HepG2 (cell line): ENCODE results near the gene SIRPA. TPM values are rescaled to one million over a fixed set of nuclear protein-coding genes. Genes with fewer than 3 reads are reported as not detected.
A peak's percentile ranks its signal among the peaks of the same experiment; 100 is the strongest.

Experiments used
- ADNP ChIP-seq: sonication (generic); formaldehyde crosslinking; IDR thresholded peaks from 2 replicates; pipeline ENCODE4 v1.4.0; 2020; ENCODE audit warnings: missing genetic modification reagents
- HMGXB3 ChIP-seq: sonication (generic); formaldehyde crosslinking; IDR thresholded peaks from 2 replicates; pipeline ENCODE4 v1.4.0; 2020; ENCODE audit warnings: missing genetic modification reagents, borderline replicate concordance
- IKZF4 ChIP-seq: sonication (generic); formaldehyde crosslinking; IDR thresholded peaks from 2 replicates; pipeline ENCODE4 v1.5.1; 2020; ENCODE audit warnings: borderline replicate concordance, mild to moderate bottlenecking, low read depth, missing genetic modification reagents; ENCODE audit errors: not compliant biosample characterization
- IRX3 ChIP-seq: sonication (generic); formaldehyde crosslinking; IDR thresholded peaks from 2 replicates; pipeline ENCODE4 v1.8.1; 2023; ENCODE audit warnings: mild to moderate bottlenecking, low read depth, missing genetic modification reagents, borderline replicate concordance
- NPAS2 ChIP-seq: sonication (generic); formaldehyde crosslinking; IDR thresholded peaks from 2 replicates; pipeline ENCODE4 v1.8.0; 2022; ENCODE audit warnings: mild to moderate bottlenecking, missing genetic modification reagents, borderline replicate concordance
- PLSCR1 ChIP-seq: sonication (generic); formaldehyde crosslinking; IDR thresholded peaks from 2 replicates; pipeline ENCODE4 v1.5.0; 2020; ENCODE audit warnings: missing genetic modification reagents, mild to moderate bottlenecking, borderline replicate concordance
- SMAD9 ChIP-seq: sonication (generic); formaldehyde crosslinking; IDR thresholded peaks from 2 replicates; pipeline ENCODE4 v1.5.1; 2020; ENCODE audit warnings: mild to moderate bottlenecking, missing genetic modification reagents
- SRSF9 ChIP-seq: fragments of 200-400 bp; formaldehyde crosslinking; IDR thresholded peaks from 2 replicates; pipeline ENCODE4 v1.6.1; 2018; ENCODE audit warnings: borderline replicate concordance, mild to moderate bottlenecking, low read depth, low read length; ENCODE audit not compliant: insufficient read depth, poor library complexity, severe bottlenecking
- TARDBP ChIP-seq: sonication (generic); formaldehyde crosslinking; IDR thresholded peaks from 2 replicates; pipeline ENCODE4 v1.8.0; 2022; ENCODE audit warnings: mild to moderate bottlenecking, missing genetic modification reagents
- TEF ChIP-seq: sonication (generic); formaldehyde crosslinking; IDR thresholded peaks from 2 replicates; pipeline ENCODE4 v1.5.0; 2020; ENCODE audit warnings: missing genetic modification reagents
- ZBTB7A ChIP-seq: sonication (generic); formaldehyde crosslinking; IDR thresholded peaks from 2 replicates; pipeline ENCODE4 v1.8.0; 2022; ENCODE audit warnings: mild to moderate bottlenecking, missing genetic modification reagents
- ZFP91 ChIP-seq: sonication (generic); formaldehyde crosslinking; IDR thresholded peaks from 2 replicates; pipeline ENCODE4 v1.9.0; 2022; ENCODE audit warnings: missing genetic modification reagents, mild to moderate bottlenecking, borderline replicate concordance
- ZNF354B ChIP-seq: sonication (generic); formaldehyde crosslinking; IDR thresholded peaks from 2 replicates; pipeline ENCODE4 v1.8.0; 2022; ENCODE audit warnings: mild to moderate bottlenecking, missing genetic modification reagents
- ZNF503 ChIP-seq: sonication (generic); formaldehyde crosslinking; IDR thresholded peaks from 2 replicates; pipeline ENCODE4 v1.4.0; 2020; ENCODE audit warnings: missing genetic modification reagents
- ZSCAN5A ChIP-seq: sonication (generic); formaldehyde crosslinking; IDR thresholded peaks from 2 replicates; pipeline ENCODE4 v1.8.0; 2022; ENCODE audit warnings: mild to moderate bottlenecking, missing genetic modification reagents, borderline replicate concordance
- ZZZ3 ChIP-seq: sonication (generic); formaldehyde crosslinking; IDR thresholded peaks from 2 replicates; pipeline ENCODE4 v1.4.0; 2020; ENCODE audit warnings: missing genetic modification reagents, mild to moderate bottlenecking, borderline replicate concordance
- polyA plus RNA-seq, 8 experiments: library from polyadenylated mRNA; depleted of rRNA in 3 of 8; stranded (reverse) in 7 of 8; unstranded in 1 of 8; fragments of >200 nt; fragmentation: Illumina TruSeq in 4 of 8; extraction: Trizol in 4 of 8; gene quantifications; 2 replicates each; pipeline versions ENCODE4 v1.2.1 to v1.2.3, GENCODE V29; 2011 to 2016; ENCODE audit warnings: low read depth in 4 of 8, missing spikeins in 1 of 8, mixed read lengths in 1 of 8; ENCODE audit not compliant: insufficient read depth in 1 of 8
- total RNA-seq, 5 experiments: library from RNA; depleted of rRNA; stranded (reverse); fragments of >200 nt; fragmentation: Illumina TruSeq; extraction: Trizol; gene quantifications; 2 replicates each; pipeline ENCODE4 v1.2.3, GENCODE V29; 2016; ENCODE audit warnings: low read depth in 1 of 5

The SIRPA gene
- total and polyA plus RNA-seq, 2 of the 13 experiments (the other 11 are each of a cell fraction or from before 2014, with no cell fraction given) = 7.2 to 17.6 TPM

GRCh38 chr20:1946762-1947534 is 51.7 kb downstream of the SIRPA start (continued):
- no peak for TF ChIP-seq HMGXB3 (CRISPR knock-in tag)
- no peak for TF ChIP-seq ADNP (CRISPR knock-in tag)
- TF ChIP-seq SMAD9 (CRISPR knock-in tag) = no peak
- no peak; the same call in 1 of the 2 replicates for TF ChIP-seq ZFP91 (CRISPR knock-in tag)
- no peak for TF ChIP-seq PLSCR1 (CRISPR knock-in tag)
- no peak for TF ChIP-seq ZBTB7A (CRISPR knock-in tag)
- no peak for TF ChIP-seq IRX3 (CRISPR knock-in tag)
- no peak for TF ChIP-seq IKZF4 (CRISPR knock-in tag)
- TF ChIP-seq TARDBP = peak; percentile 75; the same call in 1 of the 2 replicates
- peak; percentile 39; the same call in 1 of the 2 replicates for TF ChIP-seq ZSCAN5A
- TF ChIP-seq NPAS2 (CRISPR knock-in tag) = no peak
- no peak for TF ChIP-seq TEF (CRISPR knock-in tag)
- TF ChIP-seq ZNF354B = 0 out of 2 replicates have a peak, but pooled peaks have one; percentile 65
- no peak for TF ChIP-seq ZNF503 (CRISPR knock-in tag)
- TF ChIP-seq ZZZ3 (CRISPR knock-in tag) = no peak; the same call in 1 of the 2 replicates
- TF ChIP-seq SRSF9 = no peak
